Stimulated activated CD4-positive, alpha-beta T cell treated with anti-CD3 and anti-CD28 coated beads, Interleukin-2, amount 100 ng/mL, for 48 hours (primary cell): ENCODE measurements around the gene PPM1K.
A peak's percentile ranks its signal among the peaks of the same experiment; 100 is the strongest.

Experiments
- DNase-seq, 2 donors: peaks; one replicate each; pipeline ENCODE4 v3.0.0-alpha.2; 2020

The PPM1K gene

DNA sequence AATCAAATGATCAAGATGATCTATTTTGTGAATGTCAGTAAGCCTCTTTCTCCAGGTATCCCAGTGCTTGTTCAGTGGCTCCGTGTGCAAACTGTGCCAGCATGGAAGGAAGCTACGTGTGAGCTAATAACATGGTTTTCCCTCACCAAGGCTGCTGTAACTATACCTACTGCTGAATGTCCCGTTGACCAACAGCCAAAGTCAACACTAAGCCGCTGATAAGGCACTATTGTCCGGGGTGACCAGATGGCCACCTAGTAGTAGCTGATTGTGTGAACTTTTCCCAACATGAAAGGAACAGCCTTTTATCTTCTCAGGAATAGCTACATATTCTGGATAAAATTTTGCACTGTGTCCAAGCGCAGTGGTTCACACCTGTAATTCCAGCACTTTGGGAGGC lies 68.0 kb downstream of the PPM1K start:
- DNase-seq, result no peak

DNA sequence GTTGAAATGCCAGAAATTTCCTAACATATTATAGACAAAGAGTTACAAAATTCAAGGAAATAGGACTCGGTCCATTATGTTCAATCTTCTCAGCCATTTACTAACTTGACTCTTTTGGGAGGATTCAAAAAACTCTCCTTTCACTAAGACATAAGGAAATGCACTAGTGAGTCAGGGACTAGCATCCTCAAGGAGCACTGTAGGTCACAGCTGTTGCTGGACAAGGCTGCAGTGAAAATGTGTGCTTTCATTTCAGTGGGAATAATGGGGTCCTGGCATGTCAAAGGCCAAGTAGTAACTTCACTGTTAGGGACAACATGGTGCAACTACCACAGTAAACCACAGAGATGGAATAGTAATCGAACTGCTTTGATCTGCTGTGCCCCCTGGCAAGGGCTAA lies 69.0 kb downstream of the PPM1K start:
- DNase-seq, result no peak

DNA sequence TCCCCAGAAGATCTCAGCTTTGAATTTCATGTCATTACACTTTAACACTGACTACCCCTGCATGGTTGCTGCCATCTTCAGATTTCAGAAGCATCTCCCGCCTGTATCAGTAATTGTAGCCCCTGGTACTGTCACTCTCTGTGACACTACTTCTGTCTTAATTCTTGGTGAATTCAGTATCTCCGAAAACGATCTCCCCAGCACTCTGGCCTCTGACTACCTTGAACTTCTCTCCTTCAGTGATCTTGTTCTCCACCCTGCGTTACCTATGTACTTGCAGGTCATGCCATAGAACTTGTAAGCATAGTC lies 72.2 kb downstream of the PPM1K start:
- no peak for DNase-seq

DNA sequence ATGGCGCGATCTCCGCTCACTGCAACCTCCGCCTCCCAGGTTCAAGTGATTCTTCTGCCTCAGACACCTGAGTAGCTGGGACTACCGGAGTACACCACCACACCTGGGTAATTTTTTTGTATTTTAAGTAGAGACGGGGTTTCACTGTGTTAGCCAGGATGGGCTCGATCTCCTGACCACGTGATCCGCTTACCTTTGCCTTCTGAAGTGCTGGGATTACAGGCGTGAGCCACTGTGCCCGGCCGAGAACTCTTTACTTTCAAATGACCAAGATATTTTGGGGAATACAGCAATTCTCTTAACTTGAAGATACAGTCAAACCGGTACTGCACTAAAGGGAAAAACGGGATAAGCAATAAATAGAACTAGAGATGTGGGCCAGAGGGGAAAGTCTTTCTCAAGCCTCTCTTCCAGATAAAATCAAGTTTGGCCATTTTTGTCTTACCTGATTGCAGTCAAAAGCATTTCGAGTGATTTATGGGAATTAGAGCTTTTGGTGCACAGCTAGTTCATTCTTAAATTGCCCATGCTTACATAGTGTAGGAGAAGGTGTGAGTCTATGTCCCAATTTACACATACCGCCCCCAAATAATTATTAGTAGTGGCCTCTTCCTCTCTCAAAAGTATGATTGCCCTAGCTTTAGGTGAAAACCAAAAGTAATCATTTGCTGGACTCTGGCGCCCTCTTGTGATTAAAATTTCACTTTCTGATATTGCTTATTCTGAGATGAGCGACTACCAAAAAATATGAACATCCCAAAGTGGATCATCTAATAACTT lies 72.7 kb downstream of the PPM1K start:
- DNase-seq, result peak; percentile 47 to 66

DNA sequence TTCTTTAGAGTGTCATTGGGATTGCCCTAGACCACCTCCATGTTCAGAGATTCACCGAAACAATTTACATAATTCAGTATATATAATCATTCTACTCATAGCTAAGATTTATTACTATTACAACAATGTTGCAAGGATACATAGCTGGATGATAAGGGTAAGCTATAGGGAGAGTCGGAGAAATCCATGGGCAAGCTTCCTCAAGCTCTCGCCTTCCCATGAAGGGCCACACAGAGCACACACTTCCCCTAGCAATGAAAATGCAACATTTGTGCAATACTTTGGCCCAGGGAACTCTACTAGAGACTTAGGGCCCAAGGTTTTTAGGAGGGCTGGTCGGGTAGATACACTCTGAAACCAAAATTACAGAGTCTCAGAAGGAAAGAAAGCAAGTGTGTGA lies 76.2 kb downstream of the PPM1K start:
- no peak for DNase-seq
